GM12864 (cell line): ENCODE data around the gene NBAS.
A peak's percentile ranks its signal among the peaks of the same experiment; 100 is the strongest.

Experiments
- DNase-seq: peaks from one replicate; pipeline ENCODE4 v3.0.0-alpha.2; 2011; ENCODE audit warnings: low read depth
- H3K4me3 ChIP-seq: 2 replicates; pipeline ENCODE4 v1.5.1; 2011; ENCODE audit warnings: mild to moderate bottlenecking, low read depth, low read length, control low read depth
- TF ChIP-seq, protein P1 (sequence below): IDR thresholded peaks from 2 replicates; pipeline ENCODE4 v1.5.1; 2011; ENCODE audit warnings: low read depth, mild to moderate bottlenecking, moderate library complexity, low read length, control low read depth, inconsistent platforms; ENCODE audit errors: missing control alignments

NBAS gene

GRCh38 chr2:15553519-15553918 lies 7.6 kb downstream of the NBAS start:
- no peak overlapping the region for H3K4me3 ChIP-seq
- TF ChIP-seq, protein P1, sequence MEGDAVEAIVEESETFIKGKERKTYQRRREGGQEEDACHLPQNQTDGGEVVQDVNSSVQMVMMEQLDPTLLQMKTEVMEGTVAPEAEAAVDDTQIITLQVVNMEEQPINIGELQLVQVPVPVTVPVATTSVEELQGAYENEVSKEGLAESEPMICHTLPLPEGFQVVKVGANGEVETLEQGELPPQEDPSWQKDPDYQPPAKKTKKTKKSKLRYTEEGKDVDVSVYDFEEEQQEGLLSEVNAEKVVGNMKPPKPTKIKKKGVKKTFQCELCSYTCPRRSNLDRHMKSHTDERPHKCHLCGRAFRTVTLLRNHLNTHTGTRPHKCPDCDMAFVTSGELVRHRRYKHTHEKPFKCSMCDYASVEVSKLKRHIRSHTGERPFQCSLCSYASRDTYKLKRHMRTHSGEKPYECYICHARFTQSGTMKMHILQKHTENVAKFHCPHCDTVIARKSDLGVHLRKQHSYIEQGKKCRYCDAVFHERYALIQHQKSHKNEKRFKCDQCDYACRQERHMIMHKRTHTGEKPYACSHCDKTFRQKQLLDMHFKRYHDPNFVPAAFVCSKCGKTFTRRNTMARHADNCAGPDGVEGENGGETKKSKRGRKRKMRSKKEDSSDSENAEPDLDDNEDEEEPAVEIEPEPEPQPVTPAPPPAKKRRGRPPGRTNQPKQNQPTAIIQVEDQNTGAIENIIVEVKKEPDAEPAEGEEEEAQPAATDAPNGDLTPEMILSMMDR: no peak
- DNase-seq: no peak

DNA sequence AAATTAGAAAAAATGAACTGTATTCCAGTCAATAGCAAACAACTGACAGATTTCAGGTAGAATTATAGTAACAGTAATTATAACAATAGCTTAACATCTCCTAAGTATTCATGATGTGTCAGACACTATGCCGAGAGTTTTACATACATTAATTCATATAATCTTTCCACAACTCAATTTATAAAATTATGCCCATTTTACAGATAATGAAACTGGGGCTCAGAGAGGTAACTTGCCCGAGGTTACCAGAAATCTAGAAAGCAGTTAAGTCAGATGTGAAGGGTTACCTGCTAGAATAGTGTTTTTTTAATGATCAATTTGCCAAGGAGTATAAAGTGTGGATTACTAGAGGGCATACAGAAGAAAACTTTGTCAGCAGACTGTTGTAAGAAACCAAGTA lies 12.2 kb downstream of the NBAS start:
- H3K4me3 ChIP-seq: no peak overlapping the region
- DNase-seq: no peak
- TF ChIP-seq, protein P1: no peak

- H3K4me3 ChIP-seq: no peak overlapping the region
- TF ChIP-seq, protein P1: no peak
- no peak for DNase-seq
Observed at GRCh38 chr2:15547115-15547876, 13.8 kb downstream of the NBAS start.

GRCh38 chr2:15546297-15547098 lies 14.6 kb downstream of the NBAS start:
- TF ChIP-seq, protein P1: peak; percentile 30
- no peak for DNase-seq
- no peak overlapping the region for H3K4me3 ChIP-seq

DNA sequence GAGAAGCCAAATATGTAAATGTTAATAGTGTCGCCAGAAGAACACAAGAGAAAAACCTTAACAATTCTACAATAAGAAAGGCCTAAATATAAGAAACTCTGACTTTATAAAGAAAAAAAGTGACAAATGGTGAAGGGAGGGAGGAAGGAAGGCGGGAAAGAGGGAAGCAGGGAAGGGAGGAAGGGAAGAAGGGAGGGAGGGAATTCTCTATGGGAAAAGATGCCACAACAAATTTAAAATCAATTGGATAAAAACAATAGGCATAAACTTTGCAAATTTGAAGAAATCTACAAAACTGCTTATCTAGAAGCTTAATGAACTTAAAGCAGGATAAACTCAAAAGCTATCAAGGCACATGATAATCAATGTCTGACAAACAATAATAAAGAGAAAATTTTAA lies 16.9 kb downstream of the NBAS start:
- no peak for DNase-seq
- TF ChIP-seq, protein P1: no peak
- no peak overlapping the region for H3K4me3 ChIP-seq

DNA sequence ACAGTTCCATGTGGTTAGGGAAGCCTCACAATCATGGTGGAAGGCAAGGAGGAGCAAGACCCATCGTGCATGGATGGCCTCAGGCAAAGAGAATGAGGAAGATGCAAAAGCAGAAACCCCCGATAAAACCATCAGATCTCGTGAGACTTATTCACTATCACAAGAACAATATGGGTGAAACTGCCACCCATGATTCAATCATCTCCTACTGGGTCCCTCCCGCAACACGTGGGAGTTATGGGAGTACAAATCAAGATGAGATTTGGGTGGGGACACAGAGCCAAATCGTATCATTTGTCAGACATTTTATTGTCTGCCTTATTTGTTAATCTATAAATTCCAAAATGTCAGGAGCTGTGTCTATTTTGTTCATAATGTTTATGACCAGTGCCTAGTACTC lies 17.6 kb downstream of the NBAS start:
- no peak for DNase-seq
- H3K4me3 ChIP-seq: no peak overlapping the region
- TF ChIP-seq, protein P1: no peak
